ENCODE data around the gene LDLRAD4.
A peak's percentile ranks its signal among the peaks of the same experiment; 100 is the strongest.
"Not testable (repeated sequence)": the region's sequence is repeated elsewhere in the genome, so short reads cannot be mapped to it uniquely, and the experiment has no call there.

LDLRAD4 gene

GRCh38 chr18:13606604-13607254 lies 388.2 kb downstream of the LDLRAD4 start:
- no peak for DNase-seq

- DNase-seq, result not testable (repeated sequence)
These were observed 389.5 kb downstream of the LDLRAD4 start for GRCh38 chr18:13608024-13608562.

GRCh38 chr18:13608791-13609532 lies 390.4 kb downstream of the LDLRAD4 start:
- DNase-seq, result no peak

GRCh38 chr18:13610555-13611141 lies 392.1 kb downstream of the LDLRAD4 start:
- DNase-seq, result peak in 1 of 56 donors; percentile 42

- peak in 40 of 56 donors; percentile 23 to 89 (median 74) for DNase-seq
These were observed 392.6 kb downstream of the LDLRAD4 start for GRCh38 chr18:13611142-13611600.

- peak in 43 of 56 donors; percentile 27 to 83 (median 68) for DNase-seq
These were observed 393.1 kb downstream of the LDLRAD4 start for GRCh38 chr18:13611601-13612195.

- peak in 48 of 56 donors; percentile 32 to 87 (median 74) for DNase-seq
These were observed 393.8 kb downstream of the LDLRAD4 start for GRCh38 chr18:13612196-13612997.

GRCh38 chr18:13613099-13613498 lies 394.5 kb downstream of the LDLRAD4 start:
- no peak for DNase-seq

- peak in 1 of 56 donors; percentile 37 for DNase-seq
These were observed 395.3 kb downstream of the LDLRAD4 start for GRCh38 chr18:13613591-13614501.

- peak in 13 of 56 donors; percentile 30 to 68 (median 44) for DNase-seq
These were observed 396.2 kb downstream of the LDLRAD4 start for GRCh38 chr18:13614641-13615288.

GRCh38 chr18:13615432-13615861 lies 396.9 kb downstream of the LDLRAD4 start:
- peak in 1 of 56 donors; percentile 69 for DNase-seq

GRCh38 chr18:13616041-13616440 lies 397.5 kb downstream of the LDLRAD4 start:
- DNase-seq, result peak in 1 of 56 donors; percentile 15

- DNase-seq, result no peak
These were observed 398.0 kb downstream of the LDLRAD4 start for GRCh38 chr18:13616525-13617035.

- no peak for DNase-seq
These were observed 399.4 kb downstream of the LDLRAD4 start for GRCh38 chr18:13617826-13618515.

- DNase-seq, result no peak
These were observed 400.3 kb downstream of the LDLRAD4 start for GRCh38 chr18:13618760-13619438.

- peak in 10 of 56 donors; percentile 30 to 66 (median 44) for DNase-seq
These were observed 401.1 kb downstream of the LDLRAD4 start for GRCh38 chr18:13619505-13620205.

- no peak for DNase-seq
These were observed 401.7 kb downstream of the LDLRAD4 start for GRCh38 chr18:13620206-13620672.

Data from nucleus accumbens (tissue), 56 donors.